C4-2B (cell line): ENCODE data around the gene C1QC.

Experiments used
- CTCF ChIP-seq: fragments of 450-650 bp; conservative IDR thresholded peaks from 2 replicates; pipeline ENCODE4 v1.5.1; 2017; ENCODE audit warnings: mild to moderate bottlenecking
- ZFX ChIP-seq: fragments of 450-650 bp; IDR thresholded peaks from 2 replicates; pipeline ENCODE4 v1.6.1; 2017

GRCh38 chr1:22613572-22613918 lies 29.9 kb upstream of the C1QC start:
- TF ChIP-seq CTCF (no peak), ZFX (no peak)
